ENCODE data around the gene APBB2.

DNA sequence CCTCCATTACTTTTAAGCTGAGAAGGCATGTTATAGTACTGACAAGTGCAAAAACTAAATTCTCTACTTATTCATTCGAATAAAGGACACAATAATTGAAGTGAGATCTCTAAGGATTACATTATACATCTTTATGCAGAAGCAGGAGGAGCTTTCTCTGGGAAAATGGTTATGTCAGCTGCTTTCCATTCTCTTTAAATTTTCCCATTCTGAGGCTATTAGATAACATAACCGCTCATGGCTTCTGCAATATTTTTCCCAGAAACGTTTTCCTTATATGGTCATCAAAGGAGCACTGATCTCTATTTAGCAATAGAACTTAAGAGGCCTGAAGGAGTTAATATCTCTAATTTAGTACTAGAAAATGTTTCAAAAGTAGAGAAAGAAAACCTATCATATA lies 243.0 kb downstream of the APBB2 start:
- TF ChIP-seq, protein P1, sequence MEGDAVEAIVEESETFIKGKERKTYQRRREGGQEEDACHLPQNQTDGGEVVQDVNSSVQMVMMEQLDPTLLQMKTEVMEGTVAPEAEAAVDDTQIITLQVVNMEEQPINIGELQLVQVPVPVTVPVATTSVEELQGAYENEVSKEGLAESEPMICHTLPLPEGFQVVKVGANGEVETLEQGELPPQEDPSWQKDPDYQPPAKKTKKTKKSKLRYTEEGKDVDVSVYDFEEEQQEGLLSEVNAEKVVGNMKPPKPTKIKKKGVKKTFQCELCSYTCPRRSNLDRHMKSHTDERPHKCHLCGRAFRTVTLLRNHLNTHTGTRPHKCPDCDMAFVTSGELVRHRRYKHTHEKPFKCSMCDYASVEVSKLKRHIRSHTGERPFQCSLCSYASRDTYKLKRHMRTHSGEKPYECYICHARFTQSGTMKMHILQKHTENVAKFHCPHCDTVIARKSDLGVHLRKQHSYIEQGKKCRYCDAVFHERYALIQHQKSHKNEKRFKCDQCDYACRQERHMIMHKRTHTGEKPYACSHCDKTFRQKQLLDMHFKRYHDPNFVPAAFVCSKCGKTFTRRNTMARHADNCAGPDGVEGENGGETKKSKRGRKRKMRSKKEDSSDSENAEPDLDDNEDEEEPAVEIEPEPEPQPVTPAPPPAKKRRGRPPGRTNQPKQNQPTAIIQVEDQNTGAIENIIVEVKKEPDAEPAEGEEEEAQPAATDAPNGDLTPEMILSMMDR (IDR thresholded peaks at IDR 0.05): no peak
- TF ChIP-seq POLR2A (IDR thresholded peaks at IDR 0.05; ENCODE audit: low read depth): no peak

Data from esophagus muscularis mucosa (tissue), 3 donors.